Measurements from ENCODE around the gene SLC39A11.

SLC39A11 gene

GRCh38 chr17:72684405-72685020 is 408.0 kb downstream of the SLC39A11 start:
- ChIA-PET POLR2A (interaction anchor here (1.0 to 1.2 kb wide), 3 partner anchors 15 to 128 kb away, joined by 3 read pairs; no protein-coding TSS in a partner anchor), CTCF (interaction anchor here (1.3 kb wide), 1 partner anchor 128 kb away, joined by 7 read pairs; no protein-coding TSS in a partner anchor)
- no peak for DNase-seq (ENCODE audit: extremely low spot score)
- TF ChIP-seq HDGF (IDR thresholded peaks at IDR 0.05; ENCODE audit: borderline replicate concordance) (no peak), LEF1 (IDR thresholded peaks at IDR 0.05; ENCODE audit: borderline replicate concordance) (no peak)

GRCh38 chr17:72683506-72684404 is 408.7 kb downstream of the SLC39A11 start:
- POLR2A ChIA-PET: interaction anchor here (0.6 to 1.2 kb wide), 4 partner anchors 16 to 127 kb away, joined by 3 read pairs; no protein-coding TSS in a partner anchor
- CTCF ChIA-PET: interaction anchor here (0.5 kb wide), 1 partner anchor 476 kb away, joined by 3 read pairs; no protein-coding TSS in a partner anchor
- TF ChIP-seq CTBP1 (IDR thresholded peaks at IDR 0.05; ENCODE audit: borderline replicate concordance) (peak; percentile 36; the same call in 1 of the 2 replicates), SUZ12 (IDR thresholded peaks at IDR 0.05) (no peak), ELF4 (IDR thresholded peaks at IDR 0.05) (no peak)
- peak; percentile 51 for DNase-seq (ENCODE audit: extremely low spot score)

- DNase-seq (ENCODE audit: extremely low spot score): no peak
- TF ChIP-seq LEF1 (IDR thresholded peaks at IDR 0.05; ENCODE audit: borderline replicate concordance) (no peak), SUZ12 (IDR thresholded peaks at IDR 0.05) (no peak), ZNF384 (IDR thresholded peaks at IDR 0.05) (no peak), NFRKB (IDR thresholded peaks at IDR 0.05) (no peak), CTBP1 (IDR thresholded peaks at IDR 0.05; ENCODE audit: borderline replicate concordance) (no peak), FOXK2 (IDR thresholded peaks at IDR 0.05) (no peak), BHLHE40 (IDR thresholded peaks at IDR 0.05; ENCODE audit: borderline replicate concordance) (no peak), FOXA1 (IDR thresholded peaks at IDR 0.05) (no peak), SP1 (IDR thresholded peaks at IDR 0.05) (no peak), TARDBP (IDR thresholded peaks at IDR 0.05) (no peak), ELF4 (IDR thresholded peaks at IDR 0.05) (no peak), L3MBTL2 (conservative IDR thresholded peaks at IDR 0.05) (no peak), FOXM1 (IDR thresholded peaks at IDR 0.05; ENCODE audit: borderline replicate concordance) (no peak), HDGF (IDR thresholded peaks at IDR 0.05; ENCODE audit: borderline replicate concordance) (no peak)
- TF ChIP-seq, protein P1, sequence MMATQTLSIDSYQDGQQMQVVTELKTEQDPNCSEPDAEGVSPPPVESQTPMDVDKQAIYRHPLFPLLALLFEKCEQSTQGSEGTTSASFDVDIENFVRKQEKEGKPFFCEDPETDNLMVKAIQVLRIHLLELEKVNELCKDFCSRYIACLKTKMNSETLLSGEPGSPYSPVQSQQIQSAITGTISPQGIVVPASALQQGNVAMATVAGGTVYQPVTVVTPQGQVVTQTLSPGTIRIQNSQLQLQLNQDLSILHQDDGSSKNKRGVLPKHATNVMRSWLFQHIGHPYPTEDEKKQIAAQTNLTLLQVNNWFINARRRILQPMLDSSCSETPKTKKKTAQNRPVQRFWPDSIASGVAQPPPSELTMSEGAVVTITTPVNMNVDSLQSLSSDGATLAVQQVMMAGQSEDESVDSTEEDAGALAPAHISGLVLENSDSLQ (IDR thresholded peaks at IDR 0.05): no peak
- CTCF ChIA-PET: interaction anchor here (0.7 kb wide), 1 partner anchor 37 kb away, joined by 12 read pairs; no protein-coding TSS in a partner anchor
- POLR2A ChIA-PET: no interaction called here
Measured at GRCh38 chr17:72682605-72683004, 409.9 kb downstream of the SLC39A11 start.

DNA sequence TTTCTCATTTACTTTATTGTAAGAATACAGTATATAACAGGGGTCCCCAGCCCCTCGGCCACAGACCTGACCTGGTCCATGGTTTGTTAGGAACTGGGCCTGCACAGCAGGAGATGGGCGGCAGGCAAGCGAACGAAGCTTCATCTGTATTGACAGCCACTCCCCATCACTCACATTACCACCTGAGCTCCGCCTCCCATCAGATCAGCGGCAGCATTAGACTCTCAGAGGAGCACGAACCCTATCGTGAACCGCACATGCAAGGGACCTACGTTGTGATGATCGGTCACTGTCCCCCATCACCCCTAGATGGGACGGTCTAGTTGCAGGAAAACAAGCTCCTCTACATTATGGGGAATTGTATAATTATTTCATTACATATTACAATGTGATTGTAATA is 410.6 kb downstream of the SLC39A11 start:
- no peak for DNase-seq (ENCODE audit: extremely low spot score)
- POLR2A ChIA-PET: no interaction called here
- TF ChIP-seq CTBP1 (IDR thresholded peaks at IDR 0.05; ENCODE audit: borderline replicate concordance): no peak
- no peak for TF ChIP-seq ELF4 (IDR thresholded peaks at IDR 0.05)
- TF ChIP-seq NFRKB (IDR thresholded peaks at IDR 0.05): no peak
- TF ChIP-seq SUZ12 (IDR thresholded peaks at IDR 0.05): no peak
- no peak for TF ChIP-seq ARNT (IDR thresholded peaks at IDR 0.05)
- TF ChIP-seq ZNF384 (IDR thresholded peaks at IDR 0.05): no peak
- CTCF ChIA-PET: no interaction called here

GRCh38 chr17:72677714-72678390 is 414.6 kb downstream of the SLC39A11 start:
- POLR2A ChIA-PET: no interaction called here
- CTCF ChIA-PET: interaction anchor here (0.6 kb wide), 1 partner anchor 13 kb away, joined by 3 read pairs; no protein-coding TSS in a partner anchor
- TF ChIP-seq HDGF (IDR thresholded peaks at IDR 0.05; ENCODE audit: borderline replicate concordance) (no peak), LEF1 (IDR thresholded peaks at IDR 0.05; ENCODE audit: borderline replicate concordance) (no peak), FOXA1 (IDR thresholded peaks at IDR 0.05) (no peak), BHLHE40 (IDR thresholded peaks at IDR 0.05; ENCODE audit: borderline replicate concordance) (no peak), SUZ12 (IDR thresholded peaks at IDR 0.05) (no peak), TARDBP (IDR thresholded peaks at IDR 0.05) (no peak), SP1 (IDR thresholded peaks at IDR 0.05) (no peak), CTBP1 (IDR thresholded peaks at IDR 0.05; ENCODE audit: borderline replicate concordance) (no peak), ARNT (IDR thresholded peaks at IDR 0.05) (no peak), FOXM1 (IDR thresholded peaks at IDR 0.05; ENCODE audit: borderline replicate concordance) (no peak), FOXK2 (IDR thresholded peaks at IDR 0.05) (no peak), ELF4 (IDR thresholded peaks at IDR 0.05) (no peak), ZNF384 (IDR thresholded peaks at IDR 0.05) (no peak), NFRKB (IDR thresholded peaks at IDR 0.05) (no peak), L3MBTL2 (conservative IDR thresholded peaks at IDR 0.05) (no peak)
- TF ChIP-seq, protein P1 (IDR thresholded peaks at IDR 0.05): no peak
- DNase-seq (ENCODE audit: extremely low spot score): no peak

DNA sequence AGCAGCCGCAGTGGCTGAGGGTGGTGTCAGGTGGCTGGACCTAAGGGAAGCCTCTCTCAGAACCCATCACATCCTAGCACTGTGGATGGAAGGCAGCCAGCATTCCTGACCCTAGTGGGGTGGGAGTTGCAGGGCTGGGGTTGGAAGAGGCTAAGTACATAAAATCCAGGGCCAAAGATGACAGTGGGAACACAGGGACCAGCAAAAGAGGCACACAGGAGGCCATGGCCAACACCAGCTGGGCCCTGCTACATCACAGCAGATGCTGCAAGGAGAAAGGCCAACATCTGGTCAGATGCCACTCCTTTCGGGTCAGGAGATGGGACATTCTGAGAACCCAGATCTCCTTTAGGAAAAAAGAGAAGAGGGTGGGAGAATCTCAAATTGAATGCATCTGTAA is 415.4 kb downstream of the SLC39A11 start:
- no peak for TF ChIP-seq ZNF384 (IDR thresholded peaks at IDR 0.05)
- no peak for TF ChIP-seq L3MBTL2 (conservative IDR thresholded peaks at IDR 0.05)
- no peak for TF ChIP-seq ELF4 (IDR thresholded peaks at IDR 0.05)
- TF ChIP-seq FOXA1 (IDR thresholded peaks at IDR 0.05): no peak
- TF ChIP-seq FOXM1 (IDR thresholded peaks at IDR 0.05; ENCODE audit: borderline replicate concordance): no peak
- TF ChIP-seq SP1 (IDR thresholded peaks at IDR 0.05): no peak
- no peak for TF ChIP-seq ARNT (IDR thresholded peaks at IDR 0.05)
- no peak for TF ChIP-seq TARDBP (IDR thresholded peaks at IDR 0.05)
- no peak for TF ChIP-seq LEF1 (IDR thresholded peaks at IDR 0.05; ENCODE audit: borderline replicate concordance)
- TF ChIP-seq BHLHE40 (IDR thresholded peaks at IDR 0.05; ENCODE audit: borderline replicate concordance): no peak
- no peak for TF ChIP-seq NFRKB (IDR thresholded peaks at IDR 0.05)
- TF ChIP-seq, protein P1 (IDR thresholded peaks at IDR 0.05): no peak
- no peak for TF ChIP-seq CTBP1 (IDR thresholded peaks at IDR 0.05; ENCODE audit: borderline replicate concordance)
- no peak for TF ChIP-seq SUZ12 (IDR thresholded peaks at IDR 0.05)
- TF ChIP-seq FOXK2 (IDR thresholded peaks at IDR 0.05): no peak
- no peak for TF ChIP-seq HDGF (IDR thresholded peaks at IDR 0.05; ENCODE audit: borderline replicate concordance)
- ChIA-PET POLR2A (no interaction called here), CTCF (interaction anchor here (1.0 kb wide), 1 partner anchor 120 kb away, joined by 3 read pairs; no protein-coding TSS in a partner anchor)
- no peak for DNase-seq (ENCODE audit: extremely low spot score)
